Esophagus squamous epithelium (tissue), 4 donors: Measurements from ENCODE around the gene IZUMO1.

Source experiments
- CTCF ChIP-seq, 6 experiments: fragments of 450-650 bp in 4 of 6; fragments of 200-600 bp in 2 of 6; sonication (generic) in 2 of 6; IDR thresholded peaks; one replicate each; pipeline ENCODE4 v1.5.1; 2016 to 2019; ENCODE audit warnings: antibody characterized with exemption in 6 of 6, mild to moderate bottlenecking in 4 of 6, moderate library complexity in 4 of 6
- POLR2A ChIP-seq, 4 donors: fragments of 450-650 bp; IDR thresholded peaks; one replicate each; pipeline ENCODE4 v1.6.1; 2017; ENCODE audit warnings: antibody characterized with exemption in 4 of 4, mild to moderate bottlenecking in 4 of 4, moderate library complexity in 3 of 4

DNA sequence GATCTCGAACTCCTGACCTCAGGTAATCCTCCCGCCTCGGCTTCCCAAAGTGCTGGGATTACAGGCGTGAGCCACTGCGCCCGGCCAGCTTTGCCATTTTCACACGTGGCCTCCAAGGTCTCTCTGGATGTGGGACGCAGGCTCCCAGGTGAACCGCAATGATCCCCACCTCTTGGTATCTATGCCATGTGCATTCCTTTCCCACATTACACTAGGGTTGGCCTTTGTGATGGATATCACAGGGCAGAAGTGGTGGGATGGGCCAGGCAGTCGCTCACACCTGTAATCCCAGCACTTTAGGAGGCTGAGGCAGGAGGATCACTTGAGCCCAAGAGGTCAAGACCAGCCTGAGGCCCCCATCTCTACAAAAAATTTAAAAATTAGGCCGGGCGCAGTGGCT is 31.0 kb upstream of the IZUMO1 start:
- TF ChIP-seq CTCF (IDR thresholded peaks at IDR 0.05), result no peak
- no peak for TF ChIP-seq POLR2A (IDR thresholded peaks at IDR 0.05)
